ENCODE results near the gene PCDH15.

PCDH15 gene

GRCh38 chr10:54081950-54082349 is 719.1 kb downstream of the PCDH15 start:
- H3K36me3 ChIP-seq (ENCODE audit: control insufficient read depth, insufficient read depth, low read length) = no peaks in the 10 kb centered on the region
- no peak overlapping the region for H3K9ac ChIP-seq (ENCODE audit: low read depth, low read length)
- no peaks in the 10 kb centered on the region for H3K27me3 ChIP-seq (ENCODE audit: control insufficient read depth, insufficient read depth, low read length)
- H3K4me1 ChIP-seq (ENCODE audit: control insufficient read depth, insufficient read depth, low read length) = no peaks in the 10 kb centered on the region
- H3K4me3 ChIP-seq (ENCODE audit: low read depth, low read length) = no peak overlapping the region
- H3K9me3 ChIP-seq (ENCODE audit: control insufficient read depth, insufficient read depth, low read length) = no peaks in the 10 kb centered on the region
- H3K27ac ChIP-seq (ENCODE audit: low read depth, low read length) = no peak overlapping the region

- Histone ChIP-seq H3K9me3 (ENCODE audit: control insufficient read depth, insufficient read depth, low read length) (no peaks in the 10 kb centered on the region), H3K27ac (ENCODE audit: low read depth, low read length) (no peak overlapping the region), H3K9ac (ENCODE audit: low read depth, low read length) (no peak overlapping the region), H3K4me1 (ENCODE audit: control insufficient read depth, insufficient read depth, low read length) (no peaks in the 10 kb centered on the region), H3K36me3 (ENCODE audit: control insufficient read depth, insufficient read depth, low read length) (no peaks in the 10 kb centered on the region), H3K27me3 (ENCODE audit: control insufficient read depth, insufficient read depth, low read length) (no peaks in the 10 kb centered on the region), H3K4me3 (ENCODE audit: low read depth, low read length) (no peak overlapping the region)
Observed at GRCh38 chr10:54067361-54067760, 733.7 kb downstream of the PCDH15 start.

- H3K4me3 ChIP-seq (ENCODE audit: low read depth, low read length) = no peak overlapping the region
- H3K9ac ChIP-seq (ENCODE audit: low read depth, low read length) = no peak overlapping the region
- no peaks in the 10 kb centered on the region for H3K4me1 ChIP-seq (ENCODE audit: control insufficient read depth, insufficient read depth, low read length)
- H3K27me3 ChIP-seq (ENCODE audit: control insufficient read depth, insufficient read depth, low read length) = no peaks in the 10 kb centered on the region
- no peak overlapping the region for H3K27ac ChIP-seq (ENCODE audit: low read depth, low read length)
- H3K9me3 ChIP-seq (ENCODE audit: control insufficient read depth, insufficient read depth, low read length) = no peaks in the 10 kb centered on the region
- H3K36me3 ChIP-seq (ENCODE audit: control insufficient read depth, insufficient read depth, low read length) = no peaks in the 10 kb centered on the region
Observed at GRCh38 chr10:54066646-54067045, 734.4 kb downstream of the PCDH15 start.

- Histone ChIP-seq H3K27ac (ENCODE audit: low read depth, low read length) (no peak overlapping the region), H3K27me3 (ENCODE audit: control insufficient read depth, insufficient read depth, low read length) (no peaks in the 10 kb centered on the region), H3K9me3 (ENCODE audit: control insufficient read depth, insufficient read depth, low read length) (no peaks in the 10 kb centered on the region), H3K9ac (ENCODE audit: low read depth, low read length) (no peak overlapping the region), H3K36me3 (ENCODE audit: control insufficient read depth, insufficient read depth, low read length) (no peaks in the 10 kb centered on the region), H3K4me3 (ENCODE audit: low read depth, low read length) (no peak overlapping the region), H3K4me1 (ENCODE audit: control insufficient read depth, insufficient read depth, low read length) (no peaks in the 10 kb centered on the region)
Observed at GRCh38 chr10:54065106-54065505, 735.9 kb downstream of the PCDH15 start.

- H3K27ac ChIP-seq (ENCODE audit: low read depth, low read length) = no peak overlapping the region
- no peaks in the 10 kb centered on the region for H3K36me3 ChIP-seq (ENCODE audit: control insufficient read depth, insufficient read depth, low read length)
- no peak overlapping the region for H3K4me3 ChIP-seq (ENCODE audit: low read depth, low read length)
- H3K4me1 ChIP-seq (ENCODE audit: control insufficient read depth, insufficient read depth, low read length) = no peaks in the 10 kb centered on the region
- H3K27me3 ChIP-seq (ENCODE audit: control insufficient read depth, insufficient read depth, low read length) = no peaks in the 10 kb centered on the region
- no peaks in the 10 kb centered on the region for H3K9me3 ChIP-seq (ENCODE audit: control insufficient read depth, insufficient read depth, low read length)
- H3K9ac ChIP-seq (ENCODE audit: low read depth, low read length) = no peak overlapping the region
Observed at GRCh38 chr10:54064215-54064614, 736.8 kb downstream of the PCDH15 start.

- Histone ChIP-seq H3K27me3 (ENCODE audit: control insufficient read depth, insufficient read depth, low read length) (no peaks in the 10 kb centered on the region), H3K9ac (ENCODE audit: low read depth, low read length) (no peak overlapping the region), H3K4me1 (ENCODE audit: control insufficient read depth, insufficient read depth, low read length) (no peaks in the 10 kb centered on the region), H3K4me3 (ENCODE audit: low read depth, low read length) (no peak overlapping the region), H3K27ac (ENCODE audit: low read depth, low read length) (no peak overlapping the region), H3K9me3 (ENCODE audit: control insufficient read depth, insufficient read depth, low read length) (peaks cover 2% of the 10 kb centered on the region; the same call in 1 of the 2 replicates), H3K36me3 (ENCODE audit: control insufficient read depth, insufficient read depth, low read length) (no peaks in the 10 kb centered on the region)
Observed at GRCh38 chr10:54063514-54063913, 737.5 kb downstream of the PCDH15 start.

- no peak overlapping the region for H3K27ac ChIP-seq (ENCODE audit: low read depth, low read length)
- no peak overlapping the region for H3K9ac ChIP-seq (ENCODE audit: low read depth, low read length)
- H3K27me3 ChIP-seq (ENCODE audit: control insufficient read depth, insufficient read depth, low read length) = no peaks in the 10 kb centered on the region
- H3K4me1 ChIP-seq (ENCODE audit: control insufficient read depth, insufficient read depth, low read length) = no peaks in the 10 kb centered on the region
- no peaks in the 10 kb centered on the region for H3K36me3 ChIP-seq (ENCODE audit: control insufficient read depth, insufficient read depth, low read length)
- peaks cover 19% of the 10 kb centered on the region for H3K9me3 ChIP-seq (ENCODE audit: control insufficient read depth, insufficient read depth, low read length)
- H3K4me3 ChIP-seq (ENCODE audit: low read depth, low read length) = no peak overlapping the region
Observed at GRCh38 chr10:54060572-54060971, 740.5 kb downstream of the PCDH15 start.

- no peak overlapping the region for H3K9ac ChIP-seq (ENCODE audit: low read depth, low read length)
- H3K27me3 ChIP-seq (ENCODE audit: control insufficient read depth, insufficient read depth, low read length) = no peaks in the 10 kb centered on the region
- H3K9me3 ChIP-seq (ENCODE audit: control insufficient read depth, insufficient read depth, low read length) = peaks cover 22% of the 10 kb centered on the region
- no peaks in the 10 kb centered on the region for H3K36me3 ChIP-seq (ENCODE audit: control insufficient read depth, insufficient read depth, low read length)
- H3K27ac ChIP-seq (ENCODE audit: low read depth, low read length) = no peak overlapping the region
- no peaks in the 10 kb centered on the region for H3K4me1 ChIP-seq (ENCODE audit: control insufficient read depth, insufficient read depth, low read length)
- no peak overlapping the region for H3K4me3 ChIP-seq (ENCODE audit: low read depth, low read length)
Observed at GRCh38 chr10:54057357-54057756, 743.7 kb downstream of the PCDH15 start.

- H3K9ac ChIP-seq (ENCODE audit: low read depth, low read length) = no peak overlapping the region
- no peaks in the 10 kb centered on the region for H3K27me3 ChIP-seq (ENCODE audit: control insufficient read depth, insufficient read depth, low read length)
- H3K4me3 ChIP-seq (ENCODE audit: low read depth, low read length) = no peak overlapping the region
- H3K9me3 ChIP-seq (ENCODE audit: control insufficient read depth, insufficient read depth, low read length) = no peaks in the 10 kb centered on the region
- no peaks in the 10 kb centered on the region for H3K4me1 ChIP-seq (ENCODE audit: control insufficient read depth, insufficient read depth, low read length)
- H3K36me3 ChIP-seq (ENCODE audit: control insufficient read depth, insufficient read depth, low read length) = no peaks in the 10 kb centered on the region
- no peak overlapping the region for H3K27ac ChIP-seq (ENCODE audit: low read depth, low read length)
Observed at GRCh38 chr10:54026340-54026739, 774.7 kb downstream of the PCDH15 start.

- H3K4me1 ChIP-seq (ENCODE audit: control insufficient read depth, insufficient read depth, low read length) = no peaks in the 10 kb centered on the region
- H3K36me3 ChIP-seq (ENCODE audit: control insufficient read depth, insufficient read depth, low read length) = no peaks in the 10 kb centered on the region
- no peak overlapping the region for H3K27ac ChIP-seq (ENCODE audit: low read depth, low read length)
- no peak overlapping the region for H3K4me3 ChIP-seq (ENCODE audit: low read depth, low read length)
- H3K27me3 ChIP-seq (ENCODE audit: control insufficient read depth, insufficient read depth, low read length) = no peaks in the 10 kb centered on the region
- no peak overlapping the region for H3K9ac ChIP-seq (ENCODE audit: low read depth, low read length)
- no peaks in the 10 kb centered on the region for H3K9me3 ChIP-seq (ENCODE audit: control insufficient read depth, insufficient read depth, low read length)
Observed at GRCh38 chr10:54011117-54011516, 789.9 kb downstream of the PCDH15 start.

- Histone ChIP-seq H3K9ac (ENCODE audit: low read depth, low read length) (no peak overlapping the region), H3K27ac (ENCODE audit: low read depth, low read length) (no peak overlapping the region), H3K4me3 (ENCODE audit: low read depth, low read length) (no peak overlapping the region), H3K9me3 (ENCODE audit: control insufficient read depth, insufficient read depth, low read length) (no peaks in the 10 kb centered on the region), H3K36me3 (ENCODE audit: control insufficient read depth, insufficient read depth, low read length) (no peaks in the 10 kb centered on the region), H3K27me3 (ENCODE audit: control insufficient read depth, insufficient read depth, low read length) (no peaks in the 10 kb centered on the region), H3K4me1 (ENCODE audit: control insufficient read depth, insufficient read depth, low read length) (no peaks in the 10 kb centered on the region)
Observed at GRCh38 chr10:54010337-54010933, 790.6 kb downstream of the PCDH15 start.

- Histone ChIP-seq H3K9ac (ENCODE audit: low read depth, low read length) (no peak overlapping the region), H3K9me3 (ENCODE audit: control insufficient read depth, insufficient read depth, low read length) (no peaks in the 10 kb centered on the region), H3K27me3 (ENCODE audit: control insufficient read depth, insufficient read depth, low read length) (no peaks in the 10 kb centered on the region), H3K4me1 (ENCODE audit: control insufficient read depth, insufficient read depth, low read length) (no peaks in the 10 kb centered on the region), H3K27ac (ENCODE audit: low read depth, low read length) (no peak overlapping the region), H3K4me3 (ENCODE audit: low read depth, low read length) (no peak overlapping the region), H3K36me3 (ENCODE audit: control insufficient read depth, insufficient read depth, low read length) (no peaks in the 10 kb centered on the region)
Observed at GRCh38 chr10:54009672-54010071, 791.4 kb downstream of the PCDH15 start.
